Skeletal muscle satellite cell (primary cell): Measurements from ENCODE around the gene F2R.
A peak's percentile ranks its signal among the peaks of the same experiment; 100 is the strongest.

Source experiments
- H3K27me3 ChIP-seq: 2 replicates; pipeline ENCODE4 v1.7.0; 2013; ENCODE audit warnings: low read length; ENCODE audit not compliant: control insufficient read depth, insufficient read depth
- H3K36me3 ChIP-seq: 2 replicates; pipeline ENCODE4 v1.7.0; 2013; ENCODE audit warnings: mild to moderate bottlenecking, control low read depth, low read length; ENCODE audit not compliant: insufficient read depth
- H3K4me1 ChIP-seq: 2 replicates; pipeline ENCODE4 v1.7.0; 2013; ENCODE audit warnings: low read length; ENCODE audit not compliant: control insufficient read depth, insufficient read depth
- H3K4me2 ChIP-seq: 2 replicates; pipeline ENCODE4 v1.7.0; 2013; ENCODE audit warnings: mild to moderate bottlenecking, low read length
- H3K4me3 ChIP-seq: 2 replicates; pipeline ENCODE4 v1.7.0; 2013; ENCODE audit warnings: low read length
- H3K9ac ChIP-seq: 2 replicates; pipeline ENCODE4 v1.7.0; 2013; ENCODE audit warnings: mild to moderate bottlenecking, low read depth, low read length, moderate library complexity
- H3K9me3 ChIP-seq: replicated peaks from 2 replicates; pipeline ENCODE4 v1.7.0; 2013; ENCODE audit warnings: mild to moderate bottlenecking, control low read depth, low read length

Gene F2R

DNA sequence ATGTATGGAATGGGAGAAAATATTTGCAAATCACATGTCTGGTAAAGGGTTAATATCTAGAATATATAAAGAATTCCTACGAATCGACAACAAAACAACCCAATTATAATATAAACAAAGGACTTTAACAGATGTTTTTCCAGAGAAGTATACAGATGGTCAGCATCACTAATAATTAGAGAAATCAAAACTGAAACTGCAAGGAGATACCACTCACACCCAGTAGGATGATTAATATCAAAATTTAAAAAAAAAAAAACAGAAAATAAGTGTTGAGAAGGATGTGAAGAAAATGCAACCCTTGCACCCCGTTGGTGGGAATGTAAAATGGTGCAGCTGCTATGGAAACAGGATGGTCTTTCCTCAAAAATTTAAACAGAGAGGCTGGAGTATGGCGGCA is 34.6 kb upstream of the F2R start:
- Histone ChIP-seq H3K4me1 (peaks cover 7% of the 10 kb centered on the region), H3K4me2 (no peak overlapping the region), H3K27me3 (no peaks in the 10 kb centered on the region), H3K4me3 (no peak overlapping the region), H3K9ac (no peak overlapping the region), H3K9me3 (no peaks in the 10 kb centered on the region), H3K36me3 (no peaks in the 10 kb centered on the region)

DNA sequence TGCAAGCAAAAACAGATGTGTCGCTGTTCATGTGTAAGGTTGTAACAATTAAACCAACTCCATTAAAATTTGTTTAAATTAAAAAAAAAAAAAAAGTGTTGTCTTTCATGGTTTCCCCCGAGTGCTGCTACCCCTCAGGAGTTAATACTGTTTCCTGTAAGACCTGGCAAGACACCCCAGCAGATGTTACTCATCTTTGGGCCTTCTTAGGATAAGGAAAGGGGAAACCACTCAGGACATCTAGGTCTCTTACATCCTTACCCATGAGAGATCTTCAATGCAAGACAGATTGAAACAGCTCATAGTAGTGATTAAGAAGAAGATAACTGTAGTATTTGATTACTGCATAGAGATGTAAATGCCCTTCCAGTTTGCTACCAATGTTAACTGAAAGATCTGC is 33.5 kb upstream of the F2R start:
- H3K9ac ChIP-seq, result no peak overlapping the region
- no peak overlapping the region for H3K4me3 ChIP-seq
- H3K36me3 ChIP-seq, result no peaks in the 10 kb centered on the region
- no peak overlapping the region for H3K4me2 ChIP-seq
- no peaks in the 10 kb centered on the region for H3K9me3 ChIP-seq
- H3K4me1 ChIP-seq, result peaks cover 7% of the 10 kb centered on the region
- no peaks in the 10 kb centered on the region for H3K27me3 ChIP-seq

DNA sequence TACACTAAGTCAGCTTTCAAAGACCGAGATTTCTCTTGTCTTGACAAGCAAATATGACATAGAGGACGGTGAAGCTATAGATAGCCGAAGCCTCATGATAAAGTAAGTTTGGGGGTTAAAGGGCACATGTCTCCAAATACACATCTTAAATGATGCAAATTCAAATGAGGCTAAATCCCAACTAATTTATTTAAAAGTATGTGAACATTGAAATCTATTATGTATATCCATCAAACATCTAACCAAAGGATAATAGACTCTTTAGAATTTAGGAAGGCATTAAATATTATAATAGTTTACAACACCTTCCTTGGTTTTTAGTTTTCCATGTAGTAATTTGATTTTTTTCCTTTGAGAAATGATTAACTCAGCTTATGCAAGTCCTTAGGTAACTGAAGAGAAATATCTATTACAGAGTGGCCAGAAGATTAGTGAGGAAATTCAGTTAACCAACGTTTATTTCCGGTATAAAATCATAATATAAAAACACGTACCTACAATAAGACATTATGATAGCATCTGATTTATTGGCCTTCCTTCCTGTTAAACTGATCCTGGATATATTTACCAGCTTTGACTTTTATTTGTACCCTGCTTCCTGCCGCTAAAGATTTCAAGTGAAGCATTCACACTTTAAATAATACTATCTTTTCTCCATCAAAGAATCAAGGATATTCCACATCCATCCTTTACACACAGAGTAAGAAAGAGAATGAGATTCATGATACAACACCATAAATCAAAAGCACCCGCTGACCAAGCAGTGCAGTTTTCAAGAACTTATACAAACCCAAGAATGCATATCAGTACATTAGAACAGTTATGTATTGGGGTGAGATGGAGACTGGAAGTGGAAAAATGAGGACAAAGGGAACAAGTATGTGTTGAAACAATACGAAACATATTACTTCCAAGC is 31.9 kb upstream of the F2R start:
- Histone ChIP-seq H3K4me1 (peaks cover 21% of the 10 kb centered on the region), H3K27me3 (no peaks in the 10 kb centered on the region), H3K36me3 (no peaks in the 10 kb centered on the region), H3K4me2 (no peak overlapping the region), H3K9me3 (no peaks in the 10 kb centered on the region), H3K4me3 (no peak overlapping the region), H3K9ac (no peak overlapping the region)

DNA sequence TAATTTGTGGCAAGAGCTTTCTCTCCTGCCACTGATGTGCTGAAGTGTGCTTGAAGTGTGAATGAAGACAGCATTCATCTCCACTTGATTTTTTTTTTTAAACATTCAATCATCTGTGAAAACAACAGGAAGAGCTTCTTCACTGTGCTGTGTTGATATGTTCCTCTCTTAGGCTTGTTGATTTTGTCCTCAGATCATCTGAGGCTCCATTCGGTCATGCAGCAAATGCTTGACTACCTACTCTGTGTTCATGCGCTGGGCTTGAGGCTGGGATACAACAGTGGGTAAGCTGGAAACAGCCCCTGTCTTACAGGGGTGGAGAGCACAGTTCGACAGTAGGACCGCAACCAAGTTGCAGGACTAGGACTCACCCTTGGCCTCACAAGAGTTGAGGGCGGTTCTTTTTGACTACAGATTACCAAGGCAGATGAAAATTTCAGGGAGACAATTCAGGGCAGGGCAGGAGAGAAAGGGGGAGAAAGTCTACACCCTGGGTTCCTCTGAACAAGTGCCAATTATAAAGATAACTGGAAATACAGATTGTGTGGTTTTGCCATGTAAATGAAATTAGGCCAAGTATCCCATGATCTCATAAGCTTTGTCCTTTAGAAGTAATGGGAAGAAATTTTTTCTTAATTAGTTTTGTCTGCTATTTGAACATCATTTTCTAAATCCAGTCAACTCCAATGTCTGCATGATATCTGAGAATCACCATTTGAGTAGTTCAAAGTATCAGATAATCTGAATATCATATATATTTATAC is 31.0 kb upstream of the F2R start:
- H3K4me1 ChIP-seq, result peaks cover 24% of the 10 kb centered on the region
- H3K36me3 ChIP-seq, result no peaks in the 10 kb centered on the region
- no peaks in the 10 kb centered on the region for H3K27me3 ChIP-seq
- no peak overlapping the region for H3K4me3 ChIP-seq
- H3K9me3 ChIP-seq, result no peaks in the 10 kb centered on the region
- no peak overlapping the region for H3K9ac ChIP-seq
- H3K4me2 ChIP-seq, result no peak overlapping the region

DNA sequence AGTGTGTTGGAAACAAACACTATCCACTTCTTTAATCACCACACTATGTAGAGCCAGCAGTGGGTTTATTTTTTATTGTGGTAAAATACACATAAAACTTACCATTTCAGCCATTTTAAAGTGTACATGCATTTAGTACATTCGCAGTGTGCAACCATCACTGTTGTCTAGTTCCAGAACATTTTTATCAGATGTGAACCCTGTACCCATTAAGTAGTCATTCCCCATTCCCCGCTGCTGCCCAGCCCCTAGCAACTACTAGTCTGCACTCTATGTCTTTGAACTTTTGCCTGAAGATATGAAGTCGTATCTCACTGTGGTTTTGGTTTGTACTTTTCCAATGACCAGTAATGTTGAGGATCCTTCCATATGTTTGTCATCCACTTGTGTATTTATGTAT is 30.2 kb upstream of the F2R start:
- Histone ChIP-seq H3K9me3 (no peaks in the 10 kb centered on the region), H3K27me3 (no peaks in the 10 kb centered on the region), H3K4me2 (no peak overlapping the region), H3K4me3 (no peak overlapping the region), H3K4me1 (peaks cover 32% of the 10 kb centered on the region), H3K36me3 (no peaks in the 10 kb centered on the region), H3K9ac (no peak overlapping the region)

DNA sequence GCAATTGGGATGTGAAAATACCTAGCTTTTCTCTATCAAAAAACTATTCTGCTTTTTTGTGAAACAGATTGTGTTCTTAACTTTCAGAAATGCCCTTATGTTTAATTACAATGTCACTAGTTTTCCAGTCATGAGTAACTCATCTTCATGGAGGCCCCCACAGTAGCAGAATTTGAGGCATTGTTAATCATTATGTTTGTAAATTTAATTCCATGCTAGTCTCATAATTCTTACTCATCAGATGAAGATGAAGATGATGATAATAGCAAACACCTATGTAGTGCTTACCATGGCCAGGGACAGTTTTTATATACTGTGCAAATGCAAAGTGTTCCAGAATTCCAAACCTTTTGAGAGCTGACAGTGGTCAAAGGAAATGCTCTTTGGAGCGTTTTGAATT is 27.7 kb upstream of the F2R start:
- Histone ChIP-seq H3K27me3 (no peaks in the 10 kb centered on the region), H3K9ac (peak overlapping the region; percentile 66), H3K4me2 (peak overlapping the region; percentile 54), H3K9me3 (no peaks in the 10 kb centered on the region), H3K4me3 (no peak overlapping the region), H3K36me3 (no peaks in the 10 kb centered on the region), H3K4me1 (peaks cover 53% of the 10 kb centered on the region)

DNA sequence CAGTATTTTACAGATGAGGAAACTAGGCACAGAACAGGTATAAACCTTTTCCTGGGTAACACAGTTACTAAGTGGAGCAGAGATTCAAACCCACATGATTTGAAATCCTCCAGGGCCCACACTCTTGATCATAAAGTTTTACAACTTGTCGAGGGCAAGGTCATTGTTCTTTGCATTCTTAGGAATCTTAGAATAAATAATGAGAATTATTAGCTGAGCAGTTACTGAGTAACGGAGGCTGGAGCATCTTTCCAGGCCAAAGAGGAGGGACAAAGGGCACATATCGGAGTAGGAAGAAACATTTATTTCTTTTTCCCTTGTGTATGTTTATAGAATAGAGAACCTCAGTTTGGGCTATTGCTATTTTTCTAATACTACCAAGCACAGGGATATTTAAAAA is 27.1 kb upstream of the F2R start:
- Histone ChIP-seq H3K9me3 (no peaks in the 10 kb centered on the region), H3K36me3 (no peaks in the 10 kb centered on the region), H3K4me2 (peak overlapping the region; percentile 54), H3K27me3 (no peaks in the 10 kb centered on the region), H3K4me3 (no peak overlapping the region), H3K4me1 (peaks cover 53% of the 10 kb centered on the region), H3K9ac (peak overlapping the region; percentile 66)

DNA sequence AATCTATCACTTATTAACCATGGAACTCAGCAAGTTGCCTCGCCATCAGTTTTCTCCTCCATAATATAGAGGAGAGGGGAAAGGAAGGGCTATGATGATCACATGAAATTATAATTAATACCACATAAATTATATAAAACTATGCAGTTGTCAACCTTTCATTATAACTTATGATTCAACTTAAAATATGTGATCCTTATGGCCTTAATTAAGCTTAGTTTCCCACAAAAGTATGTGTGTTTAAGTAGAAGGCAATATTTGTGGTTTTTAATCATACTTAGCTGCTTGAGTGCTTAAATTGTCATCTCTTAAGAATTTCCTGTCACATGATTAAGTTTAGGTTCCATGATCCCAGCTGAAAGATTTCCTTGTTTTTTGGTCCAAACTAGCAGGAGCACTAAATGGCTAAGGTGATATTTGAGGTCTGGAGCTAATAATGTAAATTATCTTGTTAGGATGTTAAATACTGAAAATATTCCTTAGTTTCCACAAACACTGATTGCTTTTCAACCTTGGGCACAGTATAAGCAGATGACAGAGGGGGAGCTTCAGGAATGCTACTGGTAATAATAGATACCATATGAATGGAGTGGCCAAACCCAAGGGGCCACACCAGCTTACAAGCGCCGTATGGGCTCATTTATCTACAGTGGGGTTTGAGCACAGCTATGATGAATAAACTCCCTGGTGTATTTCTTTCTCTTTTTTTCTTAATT is 26.4 kb upstream of the F2R start:
- Histone ChIP-seq H3K9me3 (no peaks in the 10 kb centered on the region), H3K4me1 (peaks cover 53% of the 10 kb centered on the region), H3K36me3 (no peaks in the 10 kb centered on the region), H3K4me2 (peak overlapping the region; percentile 54), H3K9ac (peak overlapping the region; percentile 70), H3K4me3 (no peak overlapping the region), H3K27me3 (no peaks in the 10 kb centered on the region)

DNA sequence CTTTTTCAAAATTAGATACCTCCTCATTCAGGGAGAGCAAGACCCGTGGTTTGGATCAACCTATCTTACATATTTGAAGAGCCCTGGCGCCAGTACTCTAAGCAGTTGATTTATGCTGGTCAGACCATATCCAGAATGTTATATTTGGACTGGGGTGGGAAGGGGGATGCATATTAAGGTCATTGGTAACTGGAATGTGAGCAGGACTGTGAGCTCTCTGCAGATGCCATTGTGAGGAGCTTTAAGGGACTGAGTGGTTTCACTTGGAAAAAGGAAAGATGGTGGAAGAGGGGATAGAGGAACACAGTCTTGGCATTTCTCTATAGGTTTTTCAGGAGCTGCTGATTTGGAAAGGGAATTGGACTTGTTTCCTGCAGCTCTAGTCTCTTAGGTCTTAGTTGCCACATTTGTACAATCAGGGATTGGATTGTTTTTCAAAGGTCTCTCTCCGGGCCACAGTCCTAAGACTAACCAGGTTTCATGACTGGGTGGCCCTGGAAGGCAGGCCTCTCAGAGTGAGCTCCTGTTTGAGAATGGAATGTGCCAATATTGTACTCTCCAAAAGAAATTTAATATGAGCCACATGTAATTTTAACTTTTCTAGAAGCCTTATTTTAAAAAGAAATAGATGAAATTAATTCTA is 25.8 kb upstream of the F2R start:
- peaks cover 53% of the 10 kb centered on the region for H3K4me1 ChIP-seq
- peak overlapping the region; percentile 14 for H3K4me2 ChIP-seq
- peak overlapping the region; percentile 70 for H3K9ac ChIP-seq
- H3K27me3 ChIP-seq, result no peaks in the 10 kb centered on the region
- H3K9me3 ChIP-seq, result no peaks in the 10 kb centered on the region
- no peaks in the 10 kb centered on the region for H3K36me3 ChIP-seq
- H3K4me3 ChIP-seq, result no peak overlapping the region

DNA sequence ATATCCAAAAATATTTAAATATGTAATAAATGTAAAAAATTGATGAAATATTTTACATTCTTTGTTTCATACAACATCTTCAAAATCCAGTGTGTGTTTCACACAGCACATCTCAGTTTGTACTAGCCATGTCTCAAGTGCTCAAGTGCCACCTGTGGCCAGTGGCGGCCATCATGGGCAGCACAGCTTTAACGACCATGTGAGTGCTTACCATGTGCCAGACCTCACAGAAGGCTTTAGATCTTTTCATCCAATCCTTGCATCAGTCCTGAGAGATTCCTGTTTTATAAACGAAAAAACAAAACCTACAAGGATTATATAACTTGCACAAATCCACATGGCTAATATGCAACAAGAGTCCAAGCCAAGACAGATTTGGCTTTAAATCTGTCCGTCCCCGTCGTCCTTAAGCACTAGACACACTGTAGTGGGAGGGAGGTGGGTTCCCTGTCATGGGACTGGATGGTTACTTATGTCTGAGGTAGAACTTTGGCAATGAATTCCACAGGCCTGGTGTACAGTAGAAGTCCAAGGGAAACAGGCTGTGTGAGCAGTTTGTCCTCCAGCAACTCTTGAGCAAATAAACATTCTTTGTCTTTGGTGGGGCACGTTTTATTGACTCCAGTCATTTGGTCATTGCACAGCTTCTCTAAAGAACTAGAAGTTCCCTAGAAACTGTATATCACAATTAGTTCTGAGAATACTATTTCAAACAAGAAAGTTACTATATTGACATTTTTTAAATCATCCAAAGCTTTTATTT is 25.0 kb upstream of the F2R start:
- Histone ChIP-seq H3K4me3 (peak overlapping the region; percentile 6), H3K9ac (peak overlapping the region; percentile 67), H3K9me3 (no peaks in the 10 kb centered on the region), H3K4me2 (peak overlapping the region; percentile 63), H3K27me3 (no peaks in the 10 kb centered on the region), H3K36me3 (no peaks in the 10 kb centered on the region), H3K4me1 (peaks cover 59% of the 10 kb centered on the region)
